GM15510 (cell line): ENCODE data around the gene PTPRD.

Source experiments
- POLR2A ChIP-seq: IDR thresholded peaks from 3 replicates; pipeline ENCODE4 v1.6.1; 2011; ENCODE audit warnings: borderline replicate concordance; ENCODE audit not compliant: insufficient read length; ENCODE audit errors: extremely low read depth

PTPRD gene

GRCh38 chr9:10062629-10063395 lies 550.0 kb downstream of the PTPRD start:
- TF ChIP-seq POLR2A = no peak

- no peak for TF ChIP-seq POLR2A
These were observed 553.8 kb downstream of the PTPRD start for GRCh38 chr9:10059044-10059443.

- no peak for TF ChIP-seq POLR2A
These were observed 556.9 kb downstream of the PTPRD start for GRCh38 chr9:10055886-10056395.

- TF ChIP-seq POLR2A = no peak
These were observed 558.3 kb downstream of the PTPRD start for GRCh38 chr9:10054456-10054855.

GRCh38 chr9:10052916-10053315 lies 559.9 kb downstream of the PTPRD start:
- TF ChIP-seq POLR2A = no peak

- TF ChIP-seq POLR2A = no peak
These were observed 560.6 kb downstream of the PTPRD start for GRCh38 chr9:10052181-10052580.

GRCh38 chr9:10050016-10050415 lies 562.8 kb downstream of the PTPRD start:
- no peak for TF ChIP-seq POLR2A

- no peak for TF ChIP-seq POLR2A
These were observed 563.8 kb downstream of the PTPRD start for GRCh38 chr9:10048994-10049393.

- no peak for TF ChIP-seq POLR2A
These were observed 567.2 kb downstream of the PTPRD start for GRCh38 chr9:10045598-10045997.

GRCh38 chr9:10041726-10042229 lies 571.0 kb downstream of the PTPRD start:
- TF ChIP-seq POLR2A = no peak

- TF ChIP-seq POLR2A = no peak
These were observed 576.7 kb downstream of the PTPRD start for GRCh38 chr9:10036095-10036494.

GRCh38 chr9:10032166-10032565 lies 580.6 kb downstream of the PTPRD start:
- no peak for TF ChIP-seq POLR2A

GRCh38 chr9:10026443-10026984 lies 586.3 kb downstream of the PTPRD start:
- no peak for TF ChIP-seq POLR2A

- no peak for TF ChIP-seq POLR2A
These were observed 597.0 kb downstream of the PTPRD start for GRCh38 chr9:10015755-10016154.

GRCh38 chr9:10014889-10015288 lies 597.9 kb downstream of the PTPRD start:
- no peak for TF ChIP-seq POLR2A

GRCh38 chr9:10009401-10009800 lies 603.4 kb downstream of the PTPRD start:
- no peak for TF ChIP-seq POLR2A
